ENCODE measurements around the gene LAMP1.
"Not testable (repeated sequence)": the region's sequence is repeated elsewhere in the genome, so short reads cannot be mapped to it uniquely, and the experiment has no call there.

The LAMP1 gene

DNA sequence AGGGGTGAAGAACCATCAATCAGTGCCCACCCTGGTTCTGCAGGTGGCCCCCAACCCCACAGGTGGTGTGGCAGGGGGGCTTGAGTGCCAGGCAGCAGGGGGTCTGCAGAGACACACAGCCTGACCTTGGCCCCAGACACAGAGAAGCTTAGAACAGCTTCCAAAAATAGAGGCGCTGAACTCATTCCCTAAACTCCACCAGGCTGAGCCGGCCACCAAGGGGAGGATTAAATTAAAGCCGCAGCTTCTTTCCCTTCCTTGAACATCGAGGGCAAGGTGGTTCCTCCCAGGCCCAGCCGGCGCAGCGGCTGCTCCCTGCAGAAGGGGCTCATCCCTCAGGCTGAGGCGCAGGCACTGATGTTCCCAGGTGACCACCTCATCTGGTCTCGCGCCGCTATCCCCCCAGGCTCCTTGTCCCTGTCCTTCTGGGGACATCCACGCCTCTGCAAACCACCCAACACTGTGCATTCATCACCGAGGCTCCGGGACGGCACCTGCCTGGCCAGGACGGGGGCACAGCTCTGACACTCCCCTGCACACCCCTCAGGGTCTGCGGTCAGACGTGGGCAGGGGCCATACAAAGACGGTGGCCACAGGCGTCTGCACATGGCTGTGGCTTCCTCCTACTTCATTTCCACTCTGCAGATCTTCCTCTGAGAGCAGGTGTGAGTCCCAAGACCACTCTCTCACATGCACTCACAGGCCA, 30.9 kb downstream of the LAMP1 start:
- no peaks in the 10 kb centered on the region for H3K27me3 Mint-ChIP-seq (ENCODE audit: low read depth)
- H3K4me1 Mint-ChIP-seq (ENCODE audit: low read depth): no peaks in the 10 kb centered on the region
- no peaks in the 10 kb centered on the region for H3K9me3 Mint-ChIP-seq
- H3K36me3 Mint-ChIP-seq (ENCODE audit: low read depth): peaks cover 8% of the 10 kb centered on the region
- no peak overlapping the region for H3K4me3 Mint-ChIP-seq
- no peak overlapping the region for H3K27ac Mint-ChIP-seq

- no peaks in the 10 kb centered on the region for H3K9me3 Mint-ChIP-seq
- no peaks in the 10 kb centered on the region for H3K27me3 Mint-ChIP-seq (ENCODE audit: low read depth)
- no peak overlapping the region for H3K27ac Mint-ChIP-seq
- H3K36me3 Mint-ChIP-seq (ENCODE audit: low read depth): no peaks in the 10 kb centered on the region
- no peak overlapping the region for H3K4me3 Mint-ChIP-seq
- no peaks in the 10 kb centered on the region for H3K4me1 Mint-ChIP-seq (ENCODE audit: low read depth)
These were observed 31.8 kb downstream of the LAMP1 start for GRCh38 chr13:113328851-113329250.

DNA sequence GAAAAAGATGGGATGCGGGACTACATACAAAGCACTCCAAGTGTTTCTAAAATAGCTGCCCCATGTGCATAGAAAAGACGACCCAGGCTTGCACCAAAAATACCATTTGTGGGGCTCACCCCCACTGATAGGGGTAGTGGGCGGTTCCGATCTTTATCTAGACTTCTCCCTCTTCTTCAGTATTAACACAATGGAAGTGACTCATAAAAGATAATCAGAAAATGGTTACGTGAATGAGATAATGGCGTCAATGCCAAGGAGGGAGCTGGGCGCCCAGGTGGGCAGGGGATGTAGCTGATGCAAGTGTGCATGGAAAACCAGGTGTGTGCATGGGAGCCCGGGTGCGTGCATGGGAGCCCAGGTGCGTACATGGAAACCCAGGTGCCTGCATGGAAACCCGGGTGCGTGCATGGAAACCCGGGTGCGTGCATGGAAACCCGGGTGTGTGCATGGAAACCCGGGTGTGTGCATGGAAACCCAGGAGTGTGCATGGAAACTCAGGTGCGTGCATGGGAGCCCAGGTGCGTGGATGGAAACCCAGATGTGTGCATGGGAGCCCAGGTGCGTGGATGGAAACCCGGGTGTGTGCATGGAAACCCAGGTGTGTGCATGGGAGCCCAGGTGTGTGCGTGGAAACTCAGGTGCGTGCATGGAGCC, 32.7 kb downstream of the LAMP1 start:
- H3K9me3 Mint-ChIP-seq: no peaks in the 10 kb centered on the region

GRCh38 chr13:113332615-113333014, 35.6 kb downstream of the LAMP1 start:
- no peaks in the 10 kb centered on the region for H3K4me1 Mint-ChIP-seq (ENCODE audit: low read depth)
- no peak overlapping the region for H3K27ac Mint-ChIP-seq
- no peaks in the 10 kb centered on the region for H3K27me3 Mint-ChIP-seq (ENCODE audit: low read depth)
- no peaks in the 10 kb centered on the region for H3K9me3 Mint-ChIP-seq
- H3K36me3 Mint-ChIP-seq (ENCODE audit: low read depth): no peaks in the 10 kb centered on the region
- no peak overlapping the region for H3K4me3 Mint-ChIP-seq

More for the DNA sequence above, 32.7 kb downstream of the LAMP1 start:
- Mint-ChIP-seq H3K4me1 (ENCODE audit: low read depth) (no peaks in the 10 kb centered on the region), H3K27ac (no peak overlapping the region), H3K4me3 (no peak overlapping the region), H3K36me3 (ENCODE audit: low read depth) (no peaks in the 10 kb centered on the region), H3K27me3 (ENCODE audit: low read depth) (no peaks in the 10 kb centered on the region)

GRCh38 chr13:113333076-113333475, 36.0 kb downstream of the LAMP1 start:
- Mint-ChIP-seq H3K27ac (no peak overlapping the region), H3K36me3 (ENCODE audit: low read depth) (no peaks in the 10 kb centered on the region), H3K27me3 (ENCODE audit: low read depth) (no peaks in the 10 kb centered on the region), H3K9me3 (no peaks in the 10 kb centered on the region), H3K4me1 (ENCODE audit: low read depth) (no peaks in the 10 kb centered on the region), H3K4me3 (no peak overlapping the region)

GRCh38 chr13:113337556-113337955, 40.5 kb downstream of the LAMP1 start:
- Mint-ChIP-seq H3K4me1 (ENCODE audit: low read depth) (no peaks in the 10 kb centered on the region), H3K27ac (no peak overlapping the region), H3K4me3 (no peak overlapping the region)

GRCh38 chr13:113337976-113338375, 40.9 kb downstream of the LAMP1 start:
- Mint-ChIP-seq H3K9me3 (no peaks in the 10 kb centered on the region), H3K27me3 (ENCODE audit: low read depth) (no peaks in the 10 kb centered on the region), H3K36me3 (ENCODE audit: low read depth) (no peaks in the 10 kb centered on the region), H3K27ac (no peak overlapping the region), H3K4me1 (ENCODE audit: low read depth) (no peaks in the 10 kb centered on the region), H3K4me3 (no peak overlapping the region)

More at GRCh38 chr13:113337556-113337955, 40.5 kb downstream of the LAMP1 start:
- Mint-ChIP-seq H3K36me3 (ENCODE audit: low read depth) (no peaks in the 10 kb centered on the region), H3K27me3 (ENCODE audit: low read depth) (no peaks in the 10 kb centered on the region), H3K9me3 (no peaks in the 10 kb centered on the region)

DNA sequence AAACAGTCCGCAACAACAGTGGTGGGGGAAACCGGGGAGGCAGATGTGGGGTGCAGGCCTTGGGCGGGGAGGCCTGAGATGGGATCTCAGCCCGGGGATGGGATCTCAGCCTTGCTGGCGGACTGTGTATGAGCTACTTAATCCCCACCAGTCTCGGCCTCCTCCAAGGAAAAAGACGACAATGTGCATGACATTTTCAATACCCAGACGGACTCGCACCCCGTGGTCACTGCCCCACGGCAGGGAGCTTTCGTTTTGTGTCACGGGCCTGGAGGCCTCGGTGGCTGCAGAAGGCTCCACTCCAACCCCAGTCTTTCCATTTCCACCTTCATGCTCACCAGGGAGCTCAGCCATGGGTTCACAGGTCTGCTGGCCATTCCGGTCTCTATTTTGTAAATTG, 41.4 kb downstream of the LAMP1 start:
- no peaks in the 10 kb centered on the region for H3K27me3 Mint-ChIP-seq (ENCODE audit: low read depth)

GRCh38 chr13:113342820-113343691, 46.0 kb downstream of the LAMP1 start:
- Mint-ChIP-seq H3K27ac (no peak overlapping the region), H3K4me1 (ENCODE audit: low read depth) (no peaks in the 10 kb centered on the region)

More for the DNA sequence above, 41.4 kb downstream of the LAMP1 start:
- Mint-ChIP-seq H3K4me3 (no peak overlapping the region), H3K4me1 (ENCODE audit: low read depth) (no peaks in the 10 kb centered on the region), H3K27ac (no peak overlapping the region), H3K36me3 (ENCODE audit: low read depth) (no peaks in the 10 kb centered on the region), H3K9me3 (no peaks in the 10 kb centered on the region)

DNA sequence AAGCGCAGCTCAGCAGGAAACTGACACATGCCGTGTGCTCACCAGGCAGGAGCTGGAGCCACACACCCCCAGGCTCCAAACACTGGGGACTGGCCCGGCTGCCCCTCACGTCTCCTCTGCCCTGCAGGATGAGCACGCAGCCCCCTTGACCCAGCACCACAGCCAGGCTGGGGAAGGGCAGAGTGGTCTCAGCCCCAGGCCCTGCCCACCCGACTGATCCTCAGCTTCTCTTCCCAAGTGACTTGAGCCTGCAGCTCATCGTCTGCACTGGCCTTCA, 46.6 kb downstream of the LAMP1 start:
- Mint-ChIP-seq H3K27me3 (ENCODE audit: low read depth) (no peaks in the 10 kb centered on the region), H3K9me3 (peaks cover 12% of the 10 kb centered on the region), H3K4me3 (no peak overlapping the region), H3K27ac (no peak overlapping the region), H3K36me3 (ENCODE audit: low read depth) (peaks cover 3% of the 10 kb centered on the region), H3K4me1 (ENCODE audit: low read depth) (no peaks in the 10 kb centered on the region)

More at GRCh38 chr13:113342820-113343691, 46.0 kb downstream of the LAMP1 start:
- Mint-ChIP-seq H3K4me3 (no peak overlapping the region), H3K27me3 (ENCODE audit: low read depth) (no peaks in the 10 kb centered on the region), H3K36me3 (ENCODE audit: low read depth) (peaks cover 3% of the 10 kb centered on the region), H3K9me3 (peaks cover 12% of the 10 kb centered on the region)

DNA sequence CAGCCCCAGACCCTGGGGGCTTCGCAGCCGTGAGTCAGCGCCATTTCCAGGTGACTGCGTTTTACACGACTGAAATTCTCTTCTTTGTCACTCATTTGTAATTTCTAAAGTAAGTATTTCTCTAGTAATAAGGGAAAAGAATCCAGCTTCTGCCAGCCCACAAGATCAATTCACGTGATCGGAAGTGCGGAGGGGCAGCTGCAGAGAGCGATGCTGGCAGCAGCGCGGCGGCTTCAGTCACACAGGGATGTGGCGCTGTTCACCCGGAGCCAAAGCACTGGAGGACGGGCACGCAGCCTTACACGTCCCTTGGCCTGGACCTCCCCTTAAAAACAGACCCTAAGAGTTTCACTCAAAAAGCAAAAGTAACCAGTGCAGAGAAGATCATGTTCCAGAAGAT, 48.4 kb downstream of the LAMP1 start:
- H3K27me3 Mint-ChIP-seq (ENCODE audit: low read depth): no peaks in the 10 kb centered on the region
- H3K9me3 Mint-ChIP-seq: peaks cover 12% of the 10 kb centered on the region
- H3K4me3 Mint-ChIP-seq: no peak overlapping the region
- H3K4me1 Mint-ChIP-seq (ENCODE audit: low read depth): no peaks in the 10 kb centered on the region
- H3K27ac Mint-ChIP-seq: no peak overlapping the region
- peaks cover 3% of the 10 kb centered on the region for H3K36me3 Mint-ChIP-seq (ENCODE audit: low read depth)

GRCh38 chr13:113347736-113348225, 50.7 kb downstream of the LAMP1 start:
- H3K27me3 Mint-ChIP-seq (ENCODE audit: low read depth); H3K4me3 Mint-ChIP-seq; H3K4me1 Mint-ChIP-seq (ENCODE audit: low read depth); H3K27ac Mint-ChIP-seq; H3K36me3 Mint-ChIP-seq (ENCODE audit: low read depth): not testable (repeated sequence)
- peaks cover 12% of the 10 kb centered on the region for H3K9me3 Mint-ChIP-seq

- Mint-ChIP-seq H3K4me1 (ENCODE audit: low read depth) (no peaks in the 10 kb centered on the region), H3K36me3 (ENCODE audit: low read depth) (peaks cover 3% of the 10 kb centered on the region), H3K27ac (no peak overlapping the region), H3K4me3 (no peak overlapping the region), H3K9me3 (peaks cover 12% of the 10 kb centered on the region), H3K27me3 (ENCODE audit: low read depth) (no peaks in the 10 kb centered on the region)
These were observed 51.6 kb downstream of the LAMP1 start for GRCh38 chr13:113348591-113348990.

- Mint-ChIP-seq H3K27me3 (ENCODE audit: low read depth) (no peaks in the 10 kb centered on the region), H3K4me3 (no peak overlapping the region), H3K4me1 (ENCODE audit: low read depth) (no peaks in the 10 kb centered on the region), H3K9me3 (peaks cover 12% of the 10 kb centered on the region), H3K27ac (no peak overlapping the region), H3K36me3 (ENCODE audit: low read depth) (peaks cover 3% of the 10 kb centered on the region)
These were observed 52.0 kb downstream of the LAMP1 start for GRCh38 chr13:113349050-113349449.

GRCh38 chr13:113349491-113349890, 52.5 kb downstream of the LAMP1 start:
- Mint-ChIP-seq H3K27me3 (ENCODE audit: low read depth) (no peaks in the 10 kb centered on the region), H3K4me1 (ENCODE audit: low read depth) (no peaks in the 10 kb centered on the region), H3K4me3 (no peak overlapping the region)

More at GRCh38 chr13:113349491-113349890, 52.5 kb downstream of the LAMP1 start:
- H3K9me3 Mint-ChIP-seq: peaks cover 12% of the 10 kb centered on the region
- H3K36me3 Mint-ChIP-seq (ENCODE audit: low read depth): peaks cover 3% of the 10 kb centered on the region
- no peak overlapping the region for H3K27ac Mint-ChIP-seq
